HepG2 (cell line): ENCODE measurements around the gene ZNF19. TPM values are rescaled to one million over a fixed set of nuclear protein-coding genes. Genes with fewer than 3 reads are reported as not detected.
A peak's percentile ranks its signal among the peaks of the same experiment; 100 is the strongest.

Source experiments
- ARID2 ChIP-seq: sonication (generic); formaldehyde crosslinking; IDR thresholded peaks from 2 replicates; pipeline ENCODE4 v1.8.1; 2022; ENCODE audit warnings: mild to moderate bottlenecking, missing genetic modification reagents, borderline replicate concordance
- BRD4 ChIP-seq: sonication (generic); formaldehyde crosslinking; IDR thresholded peaks from 2 replicates; pipeline ENCODE4 v1.4.0; 2020; ENCODE audit warnings: missing genetic modification reagents
- CREM ChIP-seq, 2 experiments: sonication (generic) in 1 of 2; formaldehyde crosslinking in 1 of 2; IDR thresholded peaks; 2 replicates each; pipeline versions ENCODE4 v1.4.0 to v1.6.1; 2016 to 2020; ENCODE audit warnings: antibody characterized with exemption in 1 of 2, mild to moderate bottlenecking in 1 of 2, missing genetic modification reagents in 1 of 2
- HNF4A ChIP-seq: sonication (generic); formaldehyde crosslinking; IDR thresholded peaks from 2 replicates; pipeline ENCODE4 v1.4.0; 2020; ENCODE audit warnings: missing genetic modification reagents
- MEF2D ChIP-seq: sonication (generic); formaldehyde crosslinking; IDR thresholded peaks from 2 replicates; pipeline ENCODE4 v1.5.1; 2020; ENCODE audit warnings: mild to moderate bottlenecking, missing genetic modification reagents
- MXD4 ChIP-seq: IDR thresholded peaks from 2 replicates; pipeline ENCODE4 v1.6.1; 2016; ENCODE audit warnings: mild to moderate bottlenecking, missing biosample characterization, missing genetic modification reagents
- PHF21A ChIP-seq: sonication (generic); formaldehyde crosslinking; IDR thresholded peaks from 2 replicates; pipeline ENCODE4 v1.5.0; 2020; ENCODE audit warnings: mild to moderate bottlenecking, missing genetic modification reagents
- PHF5A ChIP-seq: IDR thresholded peaks from one replicate; pipeline ENCODE4 v1.6.1; 2018; ENCODE audit warnings: low read depth, missing genetic modification reagents; ENCODE audit not compliant: unreplicated experiment
- REPIN1 ChIP-seq: sonication (generic); formaldehyde crosslinking; IDR thresholded peaks from 2 replicates; pipeline ENCODE4 v1.8.0; 2022; ENCODE audit warnings: missing genetic modification reagents, low read depth, mild to moderate bottlenecking, borderline replicate concordance
- RFXANK ChIP-seq: IDR thresholded peaks from 2 replicates; pipeline ENCODE4 v1.6.1; 2016
- RXRA ChIP-seq: sonication (generic); formaldehyde crosslinking; IDR thresholded peaks from 2 replicates; pipeline ENCODE4 v1.5.1; 2020; ENCODE audit warnings: missing genetic modification reagents
- SALL1 ChIP-seq: sonication (generic); formaldehyde crosslinking; IDR thresholded peaks from 2 replicates; pipeline ENCODE4 v1.8.0; 2022; ENCODE audit warnings: mild to moderate bottlenecking, missing genetic modification reagents
- SIN3B ChIP-seq: fragments of 150-350 bp; IDR thresholded peaks from 2 replicates; pipeline ENCODE4 v1.6.1; 2014; ENCODE audit warnings: low read length
- SOX5 ChIP-seq: IDR thresholded peaks from 2 replicates; pipeline ENCODE4 v1.6.1; 2016; ENCODE audit warnings: borderline replicate concordance
- SP1 ChIP-seq, 2 experiments: fragments of 450-650 bp in 1 of 2; sonication (generic) in 1 of 2; formaldehyde crosslinking in 1 of 2; IDR thresholded peaks; 2 replicates each; pipeline versions ENCODE4 v1.4.0 to v1.6.1; 2016 to 2020; ENCODE audit warnings: missing genetic modification reagents in 1 of 2
- TAF15 ChIP-seq: fragments of 200-400 bp; formaldehyde crosslinking; IDR thresholded peaks from one replicate; pipeline ENCODE4 v1.6.1; 2018; ENCODE audit warnings: mild to moderate bottlenecking, low read depth, low read length; ENCODE audit not compliant: poor library complexity, severe bottlenecking
- TCF7 ChIP-seq: sonication (generic); IDR thresholded peaks from 2 replicates; pipeline ENCODE4 v1.6.1; 2016; ENCODE audit warnings: antibody characterized with exemption, low read depth
- U2AF1 ChIP-seq: fragments of 200-400 bp; formaldehyde crosslinking; optimal IDR thresholded peaks from 2 replicates; pipeline ENCODE3; 2017; ENCODE audit warnings: mild to moderate bottlenecking, low read depth, low read length
- UBTF ChIP-seq: sonication (generic); formaldehyde crosslinking; IDR thresholded peaks from 2 replicates; pipeline ENCODE4 v1.4.0; 2020; ENCODE audit warnings: mild to moderate bottlenecking, missing genetic modification reagents
- ZMAT3 ChIP-seq: sonication (generic); formaldehyde crosslinking; conservative IDR thresholded peaks from 2 replicates; pipeline ENCODE4 v1.7.0; 2021; ENCODE audit warnings: missing genetic modification reagents
- ZNF24 ChIP-seq: fragments of 450-650 bp; IDR thresholded peaks from 2 replicates; pipeline ENCODE4 v1.6.1; 2017; ENCODE audit warnings: antibody characterized with exemption, mild to moderate bottlenecking
- ZNF337 ChIP-seq: sonication (generic); formaldehyde crosslinking; IDR thresholded peaks from 2 replicates; pipeline ENCODE4 v1.5.1; 2020; ENCODE audit warnings: missing genetic modification reagents, low read depth, mild to moderate bottlenecking, borderline replicate concordance
- ZNF503 ChIP-seq: sonication (generic); formaldehyde crosslinking; IDR thresholded peaks from 2 replicates; pipeline ENCODE4 v1.4.0; 2020; ENCODE audit warnings: missing genetic modification reagents
- ZNF598 ChIP-seq: sonication (generic); formaldehyde crosslinking; IDR thresholded peaks from 2 replicates; pipeline ENCODE4 v1.5.1; 2020; ENCODE audit warnings: mild to moderate bottlenecking, missing genetic modification reagents, borderline replicate concordance
- ZNF749 ChIP-seq: sonication (generic); formaldehyde crosslinking; IDR thresholded peaks from 2 replicates; pipeline ENCODE4 v1.8.0; 2022; ENCODE audit warnings: mild to moderate bottlenecking, missing genetic modification reagents, moderate library complexity, borderline replicate concordance
- ZZZ3 ChIP-seq: sonication (generic); formaldehyde crosslinking; IDR thresholded peaks from 2 replicates; pipeline ENCODE4 v1.4.0; 2020; ENCODE audit warnings: missing genetic modification reagents, mild to moderate bottlenecking, borderline replicate concordance
- polyA plus RNA-seq, 8 experiments: library from polyadenylated mRNA; depleted of rRNA in 3 of 8; stranded (reverse) in 7 of 8; unstranded in 1 of 8; fragments of >200 nt; fragmentation: Illumina TruSeq in 4 of 8; extraction: Trizol in 4 of 8; gene quantifications; 2 replicates each; pipeline versions ENCODE4 v1.2.1 to v1.2.3, GENCODE V29; 2011 to 2016; ENCODE audit warnings: low read depth in 4 of 8, missing spikeins in 1 of 8, mixed read lengths in 1 of 8; ENCODE audit not compliant: insufficient read depth in 1 of 8
- total RNA-seq, 5 experiments: library from RNA; depleted of rRNA; stranded (reverse); fragments of >200 nt; fragmentation: Illumina TruSeq; extraction: Trizol; gene quantifications; 2 replicates each; pipeline ENCODE4 v1.2.3, GENCODE V29; 2016; ENCODE audit warnings: low read depth in 1 of 5

Gene ZNF19
- total and polyA plus RNA-seq, 2 of the 13 experiments (the other 11 are each of a cell fraction or from before 2014, with no cell fraction given) = 3.2 to 5.8 TPM

DNA sequence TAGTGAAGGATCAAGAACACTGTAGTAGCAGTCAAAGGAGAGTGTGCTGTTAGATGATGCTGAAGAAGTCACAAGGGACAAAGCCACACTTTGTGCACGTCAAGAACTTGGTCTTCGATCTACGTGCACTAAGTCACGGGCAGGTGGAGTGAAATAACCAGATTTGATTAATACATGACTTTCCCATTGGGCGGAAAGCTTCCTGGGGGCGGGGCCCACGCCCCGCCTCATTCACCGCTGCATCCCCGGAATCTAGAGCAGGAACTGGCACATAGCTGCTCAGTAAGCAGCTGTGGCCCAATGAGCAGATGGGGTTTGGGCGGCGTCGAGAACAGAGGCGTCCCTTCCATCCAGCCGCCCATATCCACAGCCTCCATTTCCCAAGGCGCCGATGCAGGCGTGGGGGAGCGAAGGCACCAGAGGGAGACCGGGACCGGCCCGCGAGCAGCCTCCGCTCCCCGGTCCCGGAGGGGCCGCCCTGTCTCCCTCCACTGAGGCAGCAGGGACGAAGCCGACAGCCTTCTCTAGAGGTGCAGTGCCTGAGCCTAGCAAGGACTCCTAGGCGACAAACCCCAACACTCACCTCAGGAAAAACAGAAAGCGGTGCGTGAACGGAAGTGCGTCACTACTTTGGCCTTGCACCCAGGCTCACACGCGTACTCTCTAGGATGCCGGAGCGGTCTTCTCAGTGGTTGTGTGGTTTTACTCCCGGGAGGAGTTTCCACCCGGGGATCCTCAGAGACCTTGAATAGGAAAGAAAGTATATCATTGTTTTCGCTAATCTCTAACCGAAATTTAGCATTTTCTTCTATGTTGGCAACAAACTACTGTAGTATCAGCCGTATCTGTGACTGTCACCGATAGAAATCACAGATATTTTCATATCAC is 4.9 kb downstream of the ZNF19 start (continued):
- TF ChIP-seq ZNF598 (CRISPR knock-in tag) = peak; percentile 78; the same call in 1 of the 2 replicates
- 0 out of 2 replicates have a peak, but pooled peaks have one; percentile 62 for TF ChIP-seq ZNF749 (CRISPR knock-in tag)
- 0 out of 2 replicates have a peak, but pooled peaks have one; percentile 14 for TF ChIP-seq REPIN1 (CRISPR knock-in tag)
- TF ChIP-seq PHF5A (CRISPR knock-in tag) = peak; percentile 11
- TF ChIP-seq CREM (IDR thresholded peaks at IDR 0.05) = peak; percentile 97
- TF ChIP-seq CREM (CRISPR knock-in tag; IDR thresholded peaks at IDR 0.05) = no peak
- TF ChIP-seq RFXANK (CRISPR knock-in tag) = peak; percentile 73; the same call in 1 of the 2 replicates
- TF ChIP-seq SIN3B = peak; percentile 73; the same call in 1 of the 2 replicates
- peak; percentile 76; the same call in 1 of the 2 replicates for TF ChIP-seq MEF2D (CRISPR knock-in tag)
- TF ChIP-seq TAF15 = peak; percentile 58
- TF ChIP-seq SALL1 = peak; percentile 77
- TF ChIP-seq ZNF337 (CRISPR knock-in tag) = 0 out of 2 replicates have a peak, but pooled peaks have one; percentile 2
- TF ChIP-seq MXD4 (CRISPR knock-in tag) = peak; percentile 95
- peak; percentile 14; the same call in 1 of the 2 replicates for TF ChIP-seq SOX5
- TF ChIP-seq SP1 (IDR thresholded peaks at IDR 0.05) = no peak
- 0 out of 2 replicates have a peak, but pooled peaks have one; percentile 27 for TF ChIP-seq SP1 (CRISPR knock-in tag; IDR thresholded peaks at IDR 0.05)
- peak; percentile 99 for TF ChIP-seq ZZZ3 (CRISPR knock-in tag)
- TF ChIP-seq PHF21A = peak; percentile 89
- TF ChIP-seq RXRA = peak; percentile 82
- TF ChIP-seq U2AF1 = peak; percentile 61
- TF ChIP-seq TCF7 = no peak
- TF ChIP-seq BRD4 (CRISPR knock-in tag) = 0 out of 2 replicates have a peak, but pooled peaks have one; percentile 29
- TF ChIP-seq ZNF503 (CRISPR knock-in tag) = 0 out of 2 replicates have a peak, but pooled peaks have one; percentile 42
- TF ChIP-seq ZNF24 = no peak
- TF ChIP-seq HNF4A = peak; percentile 67
- peak; percentile 85; the same call in 1 of the 2 replicates for TF ChIP-seq ZMAT3 (CRISPR knock-in tag)
- TF ChIP-seq ARID2 (CRISPR knock-in tag) = no peak
- TF ChIP-seq UBTF (CRISPR knock-in tag) = peak; percentile 80
